Suprapubic skin (tissue), 4 donors: ENCODE data around the gene RNF141.

Source experiments
- EP300 ChIP-seq: sonication (generic); formaldehyde crosslinking; IDR thresholded peaks from one replicate; pipeline ENCODE4 v1.6.1; 2017; ENCODE audit warnings: antibody characterized with exemption
- POLR2A ChIP-seq, 2 donors: fragments of 450-650 bp; IDR thresholded peaks; one replicate each; pipeline ENCODE4 v1.6.1; 2017; ENCODE audit warnings: antibody characterized with exemption in 2 of 2, mild to moderate bottlenecking in 2 of 2, moderate library complexity in 2 of 2
- POLR2AphosphoS5 ChIP-seq, 3 donors: sonication (generic); formaldehyde crosslinking; IDR thresholded peaks; one replicate each; pipeline ENCODE4 v1.6.1; 2017; ENCODE audit warnings: antibody characterized with exemption in 3 of 3
- TF ChIP-seq, protein P1 (sequence below), 2 donors: fragments of 200-600 bp in 1 of 2; fragments of 450-650 bp in 1 of 2; sonication (generic) in 1 of 2; IDR thresholded peaks; one replicate each; pipeline ENCODE4 v1.5.1; 2016 to 2019; ENCODE audit warnings: antibody characterized with exemption in 2 of 2, mild to moderate bottlenecking in 1 of 2, moderate library complexity in 1 of 2

DNA sequence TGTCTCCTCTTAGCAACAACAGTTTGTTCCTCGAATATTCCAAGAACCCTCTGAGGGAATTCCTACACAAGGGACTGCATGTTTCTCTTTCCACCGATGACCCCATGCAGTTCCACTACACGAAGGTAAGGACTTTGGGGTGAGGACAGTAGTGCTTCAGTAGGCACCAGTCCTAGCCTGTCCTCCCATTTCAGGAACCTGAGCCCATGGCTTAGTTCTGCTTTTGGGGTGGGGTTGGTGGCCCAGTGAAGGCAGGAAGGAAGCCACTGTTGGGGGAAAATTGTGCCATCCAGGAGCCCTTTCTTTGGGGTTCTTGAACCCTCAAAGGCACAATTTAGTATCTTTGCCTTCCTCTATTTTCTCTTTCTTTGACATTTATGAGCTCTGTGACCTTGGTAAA is 38.2 kb downstream of the RNF141 start:
- TF ChIP-seq, protein P1, sequence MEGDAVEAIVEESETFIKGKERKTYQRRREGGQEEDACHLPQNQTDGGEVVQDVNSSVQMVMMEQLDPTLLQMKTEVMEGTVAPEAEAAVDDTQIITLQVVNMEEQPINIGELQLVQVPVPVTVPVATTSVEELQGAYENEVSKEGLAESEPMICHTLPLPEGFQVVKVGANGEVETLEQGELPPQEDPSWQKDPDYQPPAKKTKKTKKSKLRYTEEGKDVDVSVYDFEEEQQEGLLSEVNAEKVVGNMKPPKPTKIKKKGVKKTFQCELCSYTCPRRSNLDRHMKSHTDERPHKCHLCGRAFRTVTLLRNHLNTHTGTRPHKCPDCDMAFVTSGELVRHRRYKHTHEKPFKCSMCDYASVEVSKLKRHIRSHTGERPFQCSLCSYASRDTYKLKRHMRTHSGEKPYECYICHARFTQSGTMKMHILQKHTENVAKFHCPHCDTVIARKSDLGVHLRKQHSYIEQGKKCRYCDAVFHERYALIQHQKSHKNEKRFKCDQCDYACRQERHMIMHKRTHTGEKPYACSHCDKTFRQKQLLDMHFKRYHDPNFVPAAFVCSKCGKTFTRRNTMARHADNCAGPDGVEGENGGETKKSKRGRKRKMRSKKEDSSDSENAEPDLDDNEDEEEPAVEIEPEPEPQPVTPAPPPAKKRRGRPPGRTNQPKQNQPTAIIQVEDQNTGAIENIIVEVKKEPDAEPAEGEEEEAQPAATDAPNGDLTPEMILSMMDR (IDR thresholded peaks at IDR 0.05), result no peak
- TF ChIP-seq POLR2A (IDR thresholded peaks at IDR 0.05) (no peak), EP300 (no peak), POLR2AphosphoS5 (IDR thresholded peaks at IDR 0.05) (no peak)
